GM12892 (cell line): Measurements from ENCODE around the gene MYO5B.
"Not testable (repeated sequence)": the region's sequence is repeated elsewhere in the genome, so short reads cannot be mapped to it uniquely, and the experiment has no call there.

Source experiments
- DNase-seq: peaks from one replicate; pipeline ENCODE4 v3.0.0; 2011; ENCODE audit not compliant: insufficient read length
- FAIRE-seq: peaks from 2 replicates; lab custom pipeline; 2011; peaks lifted over from hg19 to GRCh38; lab: Jason Lieb, UNC
- POLR2A ChIP-seq: IDR thresholded peaks from 2 replicates; pipeline ENCODE4 v1.6.1; 2011; ENCODE audit warnings: low read depth, low read length, control low read depth
- POLR2AphosphoS5 ChIP-seq: IDR thresholded peaks from 2 replicates; pipeline ENCODE4 v1.6.1; 2011; ENCODE audit warnings: low read depth, low read length, control low read depth
- TAF1 ChIP-seq: IDR thresholded peaks from 2 replicates; pipeline ENCODE4 v1.6.1; 2011; ENCODE audit warnings: low read depth, mild to moderate bottlenecking, control low read depth, low read length, borderline replicate concordance

Gene MYO5B

DNA sequence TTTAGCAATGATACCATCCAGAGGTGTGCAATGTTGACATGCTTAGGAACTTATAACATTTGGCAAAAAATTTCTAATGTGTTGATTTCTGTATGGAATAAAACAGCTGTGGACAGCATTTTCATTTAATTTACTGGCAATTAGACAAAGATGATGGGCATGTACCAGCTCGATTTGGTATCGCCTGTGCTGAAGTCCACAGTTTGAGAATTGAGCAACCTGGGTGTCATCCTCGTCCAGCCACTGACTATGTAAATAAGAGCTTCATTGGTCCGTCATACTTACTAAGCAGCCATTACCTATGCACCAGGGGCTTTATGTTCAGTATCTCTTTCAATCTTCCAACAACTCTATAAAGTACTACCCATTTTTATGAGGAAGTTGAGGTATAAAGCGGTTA lies 357.1 kb downstream of the MYO5B start:
- DNase-seq (no peak), FAIRE-seq (no peak)
- TF ChIP-seq POLR2A (no peak), TAF1 (no peak), POLR2AphosphoS5 (no peak)

DNA sequence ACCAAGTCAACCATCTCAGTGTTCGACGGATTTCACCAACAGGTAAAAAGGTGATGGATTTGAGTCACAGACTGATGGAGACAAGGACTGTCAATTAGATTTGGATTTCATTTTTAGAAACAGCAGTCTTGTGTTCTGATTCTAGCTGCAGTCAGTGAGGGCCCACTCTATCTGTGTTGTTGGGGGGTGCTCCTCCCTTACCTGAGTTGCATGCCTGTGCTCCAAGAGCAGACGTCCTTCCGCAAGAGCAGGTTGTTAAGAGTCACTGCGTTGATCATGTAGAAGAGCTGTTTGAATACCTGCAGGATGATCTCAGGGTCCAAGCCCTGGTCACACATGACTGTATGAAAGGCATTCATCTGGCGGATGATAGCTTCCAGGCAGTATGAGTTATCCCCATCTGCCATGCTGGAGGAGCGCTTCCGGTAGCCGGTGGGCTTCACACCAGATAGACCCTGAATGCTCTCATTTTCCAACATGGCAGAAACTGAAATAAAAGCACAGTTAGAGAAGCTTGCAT lies 357.6 kb downstream of the MYO5B start:
- DNase-seq, FAIRE-seq: not testable (repeated sequence)

DNA sequence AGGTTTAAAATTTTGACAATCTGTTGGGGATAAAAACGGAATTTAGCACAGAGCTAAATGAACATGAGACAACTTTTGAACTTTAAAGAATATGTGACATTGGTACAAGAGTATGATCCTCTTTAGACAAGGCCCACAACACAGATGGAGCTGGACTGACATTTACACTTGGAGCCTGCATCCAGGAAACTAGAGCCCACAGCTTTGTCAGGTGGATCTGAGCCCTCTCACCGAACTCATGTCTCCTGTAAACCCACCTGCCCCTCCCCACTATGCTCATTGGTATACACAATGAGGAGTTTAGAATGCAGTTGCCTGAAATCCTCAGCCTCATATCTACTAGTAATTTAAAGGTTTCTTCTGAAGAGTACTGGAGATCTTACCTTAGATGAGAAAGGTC lies 359.5 kb downstream of the MYO5B start:
- no peak for TF ChIP-seq POLR2A
- TF ChIP-seq TAF1: no peak
- no peak for TF ChIP-seq POLR2AphosphoS5
- DNase-seq (no peak), FAIRE-seq (no peak)

DNA sequence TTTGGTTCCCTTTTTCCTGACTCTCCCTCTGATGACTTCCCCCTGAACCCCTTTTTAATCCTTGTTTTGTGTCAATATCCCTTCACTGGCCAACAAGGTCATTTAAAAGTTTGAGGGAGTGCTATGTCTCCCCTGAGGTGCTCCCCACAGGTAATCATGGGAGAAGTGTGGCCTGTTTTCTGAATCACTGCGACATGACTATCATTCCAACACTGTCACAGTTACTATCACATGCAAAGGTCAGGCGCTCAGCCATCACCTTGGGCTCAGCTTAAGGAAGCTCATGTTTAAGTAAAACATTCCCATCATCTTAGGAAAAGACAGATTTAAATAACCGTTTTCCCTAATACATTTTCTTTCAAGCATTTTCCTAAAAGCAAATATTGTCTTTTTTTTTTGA lies 360.7 kb downstream of the MYO5B start:
- FAIRE-seq: no peak
- no peak for TF ChIP-seq POLR2A
- no peak for TF ChIP-seq TAF1
- no peak for TF ChIP-seq POLR2AphosphoS5
- no peak for DNase-seq

DNA sequence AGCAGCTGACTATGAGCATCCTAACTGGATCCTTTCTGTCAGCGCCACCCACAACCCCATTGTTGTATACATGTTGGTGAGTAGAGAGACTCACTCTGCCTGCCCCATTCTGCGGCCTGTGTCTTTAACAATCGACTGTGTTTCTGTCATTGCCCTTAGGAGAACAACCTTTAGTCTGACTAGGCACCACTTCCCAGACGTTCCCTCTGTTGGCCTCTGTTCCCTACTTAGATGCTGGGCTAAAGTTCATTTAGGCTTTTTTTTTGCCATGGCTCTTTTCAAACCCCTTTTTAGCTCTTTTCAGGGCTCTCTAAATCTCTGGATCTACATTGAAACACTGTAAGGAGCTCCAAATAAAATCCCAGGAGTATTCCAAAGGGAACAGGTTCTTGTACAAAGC lies 361.1 kb downstream of the MYO5B start:
- no peak for DNase-seq
- FAIRE-seq: no peak
- no peak for TF ChIP-seq POLR2A
- no peak for TF ChIP-seq TAF1
- no peak for TF ChIP-seq POLR2AphosphoS5

DNA sequence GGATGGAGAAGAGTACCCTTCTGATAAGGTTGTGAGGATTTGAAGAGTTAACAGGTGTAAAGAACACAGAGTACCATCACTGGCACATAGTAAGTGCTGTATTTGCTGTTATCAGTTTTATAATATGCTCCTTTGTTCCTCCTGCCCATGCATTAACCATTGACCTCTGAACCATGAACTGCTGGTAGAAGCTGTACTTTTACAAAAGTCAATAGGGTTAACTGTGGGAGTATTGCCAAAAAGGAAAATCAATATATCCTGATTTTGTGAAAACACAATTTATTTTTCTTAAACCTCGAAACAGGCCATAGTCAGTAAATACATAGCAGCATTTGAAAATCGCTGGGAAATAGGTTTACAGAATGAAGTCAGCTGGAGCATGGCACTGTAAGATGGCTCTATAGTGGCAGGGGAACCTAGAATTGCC lies 362.7 kb downstream of the MYO5B start:
- FAIRE-seq (no peak), DNase-seq (no peak)
- TF ChIP-seq POLR2A (no peak), TAF1 (no peak), POLR2AphosphoS5 (no peak)

DNA sequence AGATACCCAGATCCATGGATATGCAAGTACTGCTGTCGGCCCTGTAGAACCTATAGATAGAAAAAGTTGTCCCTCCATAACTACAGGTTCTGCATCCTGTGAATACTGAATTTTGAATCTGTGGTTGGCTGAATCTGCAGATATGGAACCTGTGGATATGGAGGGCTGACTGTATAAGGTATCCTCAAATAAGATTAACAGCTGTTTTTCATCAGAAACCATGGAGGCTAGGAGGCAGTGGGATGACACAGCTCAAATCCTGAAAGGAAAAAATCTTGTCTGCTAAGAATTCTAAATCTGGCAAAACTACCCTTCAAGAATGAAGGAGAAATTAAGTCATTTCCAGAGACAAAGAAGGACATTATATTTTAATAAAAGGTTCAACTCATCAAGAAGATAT lies 367.0 kb downstream of the MYO5B start:
- DNase-seq (no peak), FAIRE-seq (no peak)
- no peak for TF ChIP-seq TAF1
- no peak for TF ChIP-seq POLR2A
- TF ChIP-seq POLR2AphosphoS5: no peak

DNA sequence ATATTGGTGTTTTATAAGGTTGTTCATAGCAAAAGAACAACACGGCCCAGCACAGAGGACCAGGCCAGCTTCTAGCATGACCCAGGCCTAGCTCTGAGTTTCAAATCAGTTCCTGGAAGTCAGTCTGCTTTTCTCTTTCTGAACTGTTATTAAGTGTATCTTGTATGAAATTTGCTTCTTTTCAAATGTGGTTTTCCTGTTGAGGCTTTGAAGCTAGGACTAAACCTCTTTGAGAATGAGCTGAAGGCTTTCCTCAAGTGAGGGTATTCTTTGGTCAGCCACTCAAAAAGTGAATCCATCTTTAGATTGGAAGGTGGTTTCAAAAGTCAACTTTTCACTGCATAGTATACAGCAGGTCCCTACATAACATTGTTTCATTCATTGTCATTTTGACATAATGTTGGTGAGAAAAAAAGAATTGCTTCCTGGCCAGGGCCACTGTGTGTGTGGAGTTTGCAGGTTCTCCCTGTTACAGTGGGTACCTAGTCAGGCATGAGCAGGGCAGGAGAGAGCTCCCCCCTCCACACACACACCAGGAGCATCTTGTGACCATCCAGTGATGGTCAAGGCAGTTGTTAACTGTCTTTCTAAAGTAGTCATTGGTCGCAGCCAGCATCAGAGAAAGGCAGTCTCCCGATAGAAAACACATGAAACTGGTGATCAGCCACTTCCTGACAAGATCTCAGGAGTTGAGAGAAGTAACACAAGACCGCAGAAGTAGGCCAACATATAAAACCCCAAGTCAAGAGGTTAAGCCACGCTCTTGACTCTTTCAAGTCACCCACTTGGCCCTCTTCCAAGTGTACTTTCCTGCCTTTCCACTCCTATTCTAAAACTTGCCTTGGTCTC lies 374.9 kb downstream of the MYO5B start:
- DNase-seq: no peak
- no peak for FAIRE-seq
- no peak for TF ChIP-seq POLR2A
- TF ChIP-seq TAF1: no peak
- TF ChIP-seq POLR2AphosphoS5: no peak

DNA sequence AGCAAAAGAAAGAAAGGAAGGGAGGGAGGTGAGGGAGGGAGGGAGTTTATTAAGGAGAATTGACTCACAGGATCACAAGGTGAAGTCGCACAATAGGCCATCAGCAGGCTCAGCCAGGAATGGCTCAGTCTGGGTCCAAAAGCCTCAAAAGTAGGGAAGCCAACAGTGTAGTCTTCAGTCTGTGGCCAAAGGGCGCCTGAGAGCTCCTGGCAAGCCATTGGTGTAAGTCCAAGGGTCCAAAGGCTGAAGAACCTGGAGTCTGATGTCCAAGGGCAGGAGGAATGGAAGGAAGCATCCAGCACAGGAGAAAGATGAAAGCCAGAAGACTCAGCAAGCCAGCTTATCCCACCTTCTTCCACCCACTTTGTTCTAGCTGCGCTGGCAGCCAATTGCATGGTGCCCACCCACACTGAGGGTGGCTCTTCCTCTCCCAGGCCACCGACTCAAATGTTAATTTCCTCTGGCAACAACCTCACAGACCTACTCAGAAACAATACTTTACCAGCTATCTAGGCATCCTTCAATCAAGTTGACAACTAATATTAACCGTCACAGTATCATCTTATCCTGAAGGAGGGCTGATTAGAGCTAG lies 375.8 kb downstream of the MYO5B start:
- DNase-seq (no peak), FAIRE-seq (no peak)
- TF ChIP-seq POLR2AphosphoS5: no peak
- TF ChIP-seq POLR2A: no peak
- no peak for TF ChIP-seq TAF1

DNA sequence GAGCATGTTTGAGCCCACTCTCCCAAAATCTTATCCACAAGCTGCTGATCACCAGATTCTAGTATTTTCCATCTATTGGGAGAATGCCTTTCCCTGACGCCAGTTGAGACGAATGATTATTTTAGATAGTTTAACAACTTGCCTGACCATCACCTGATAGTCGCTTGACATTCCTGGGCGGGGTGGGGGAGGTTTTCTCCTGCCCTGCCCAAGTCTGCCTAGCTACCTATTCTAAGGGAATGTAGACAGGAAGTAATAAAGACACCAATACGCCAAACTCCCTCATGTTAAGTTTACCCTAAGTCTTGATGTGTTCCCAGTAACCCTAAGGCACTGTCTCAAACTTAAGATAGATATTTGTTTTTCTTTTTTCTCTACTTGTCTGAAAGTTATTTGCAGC lies 377.0 kb downstream of the MYO5B start:
- FAIRE-seq: no peak
- TF ChIP-seq POLR2AphosphoS5 (no peak), TAF1 (no peak), POLR2A (no peak)
- DNase-seq: no peak

DNA sequence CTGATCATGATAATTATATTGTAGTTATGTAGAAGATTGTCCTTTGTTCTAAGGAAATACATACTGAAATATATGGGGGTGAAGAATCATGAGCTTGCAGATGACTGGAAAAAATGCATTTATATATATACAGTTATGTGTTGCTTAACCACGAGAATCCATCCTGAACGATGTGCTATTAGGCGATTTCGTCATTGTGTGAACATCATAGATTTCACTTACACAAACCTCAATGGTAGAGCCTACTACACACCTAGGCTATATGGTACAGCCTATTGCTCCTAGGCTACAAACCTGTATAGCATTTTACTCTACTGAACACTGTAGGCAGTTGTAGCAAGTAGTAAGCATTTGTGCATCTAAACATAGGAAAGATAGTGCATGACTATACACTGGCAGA lies 379.0 kb downstream of the MYO5B start:
- no peak for TF ChIP-seq POLR2A
- no peak for TF ChIP-seq TAF1
- TF ChIP-seq POLR2AphosphoS5: no peak
- FAIRE-seq: no peak
- no peak for DNase-seq

DNA sequence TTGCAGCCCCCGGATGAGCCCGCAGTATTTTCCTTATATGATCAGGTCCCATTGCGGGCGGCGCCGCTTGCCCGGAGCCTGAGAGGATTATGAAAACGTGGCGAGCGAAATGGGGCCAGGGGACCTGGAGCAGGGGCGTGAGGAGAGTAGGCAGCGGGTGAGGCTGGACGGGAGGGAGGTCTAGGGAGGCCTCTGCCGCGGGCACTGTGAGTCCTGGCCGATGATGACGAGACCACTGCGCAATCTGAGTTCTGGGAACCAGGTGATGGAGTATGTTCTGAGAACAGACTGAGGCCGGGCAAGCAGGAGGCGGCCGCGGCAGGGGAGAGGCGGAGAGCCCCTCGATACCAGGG lies 380.8 kb downstream of the MYO5B start:
- FAIRE-seq (no peak), DNase-seq (no peak)
- TF ChIP-seq TAF1: no peak
- TF ChIP-seq POLR2AphosphoS5: no peak
- no peak for TF ChIP-seq POLR2A
